T-helper 1 cell treated with Interleukin-12 subunit alpha and Interleukin-12 subunit beta and Interleukin-4 antibody, amounts not matched to agents 30 μg/mL and 1 μg/mL, for 36 hours (primary cell): Measurements from ENCODE around the gene PWWP2B.
"Not testable (repeated sequence)": the region's sequence is repeated elsewhere in the genome, so short reads cannot be mapped to it uniquely, and the experiment has no call there.

Experiments
- H3K27ac Mint-ChIP-seq: one replicate; pipeline ENCODE4 v1.8.0; 2021; ENCODE audit warnings: mild to moderate bottlenecking, mixed read lengths
- H3K27me3 Mint-ChIP-seq: one replicate; pipeline ENCODE4 v1.8.0; 2021; ENCODE audit warnings: low read depth, mixed read lengths
- H3K36me3 Mint-ChIP-seq: one replicate; pipeline ENCODE4 v1.8.0; 2021; ENCODE audit warnings: low read depth, mixed read lengths
- H3K4me1 Mint-ChIP-seq: one replicate; pipeline ENCODE4 v1.8.0; 2021; ENCODE audit warnings: low read depth, mixed read lengths
- H3K4me3 Mint-ChIP-seq: one replicate; pipeline ENCODE4 v1.8.0; 2021; ENCODE audit warnings: mild to moderate bottlenecking, moderate library complexity, mixed read lengths
- H3K9me3 Mint-ChIP-seq: one replicate; pipeline ENCODE4 v1.8.0; 2021; ENCODE audit warnings: mixed read lengths

The PWWP2B gene

DNA sequence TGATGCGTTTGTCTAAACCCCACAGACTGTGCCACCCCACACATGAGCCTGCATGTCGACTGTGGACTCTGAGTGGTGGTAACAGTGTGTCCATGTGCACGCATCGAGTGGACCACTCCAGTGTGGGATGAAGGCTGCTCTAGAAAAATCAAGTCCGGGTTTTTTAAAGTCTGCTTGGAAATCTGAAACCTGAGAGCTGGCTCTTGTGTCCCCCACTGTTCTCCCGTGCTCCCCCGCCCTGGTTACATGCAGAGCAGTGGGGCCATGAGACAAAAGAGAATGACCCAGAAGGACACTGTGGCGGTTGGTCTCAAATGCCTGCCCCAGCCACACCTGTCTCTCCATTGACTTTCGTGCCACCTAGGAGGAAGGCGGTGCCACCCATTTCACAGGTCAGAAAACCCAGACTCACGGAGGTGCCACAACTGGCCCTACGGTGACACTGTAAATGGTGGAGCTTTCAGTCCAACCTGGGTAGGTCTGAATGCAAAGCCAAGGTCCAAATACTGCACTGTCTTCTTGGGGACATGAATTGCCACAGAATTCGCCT lies 27.3 kb upstream of the PWWP2B start:
- H3K27me3 Mint-ChIP-seq, result peaks cover 12% of the 10 kb centered on the region
- peaks cover 3% of the 10 kb centered on the region for H3K4me1 Mint-ChIP-seq
- H3K9me3 Mint-ChIP-seq, result peaks cover 2% of the 10 kb centered on the region
- no peak overlapping the region for H3K27ac Mint-ChIP-seq
- no peak overlapping the region for H3K4me3 Mint-ChIP-seq
- H3K36me3 Mint-ChIP-seq, result no peaks in the 10 kb centered on the region

DNA sequence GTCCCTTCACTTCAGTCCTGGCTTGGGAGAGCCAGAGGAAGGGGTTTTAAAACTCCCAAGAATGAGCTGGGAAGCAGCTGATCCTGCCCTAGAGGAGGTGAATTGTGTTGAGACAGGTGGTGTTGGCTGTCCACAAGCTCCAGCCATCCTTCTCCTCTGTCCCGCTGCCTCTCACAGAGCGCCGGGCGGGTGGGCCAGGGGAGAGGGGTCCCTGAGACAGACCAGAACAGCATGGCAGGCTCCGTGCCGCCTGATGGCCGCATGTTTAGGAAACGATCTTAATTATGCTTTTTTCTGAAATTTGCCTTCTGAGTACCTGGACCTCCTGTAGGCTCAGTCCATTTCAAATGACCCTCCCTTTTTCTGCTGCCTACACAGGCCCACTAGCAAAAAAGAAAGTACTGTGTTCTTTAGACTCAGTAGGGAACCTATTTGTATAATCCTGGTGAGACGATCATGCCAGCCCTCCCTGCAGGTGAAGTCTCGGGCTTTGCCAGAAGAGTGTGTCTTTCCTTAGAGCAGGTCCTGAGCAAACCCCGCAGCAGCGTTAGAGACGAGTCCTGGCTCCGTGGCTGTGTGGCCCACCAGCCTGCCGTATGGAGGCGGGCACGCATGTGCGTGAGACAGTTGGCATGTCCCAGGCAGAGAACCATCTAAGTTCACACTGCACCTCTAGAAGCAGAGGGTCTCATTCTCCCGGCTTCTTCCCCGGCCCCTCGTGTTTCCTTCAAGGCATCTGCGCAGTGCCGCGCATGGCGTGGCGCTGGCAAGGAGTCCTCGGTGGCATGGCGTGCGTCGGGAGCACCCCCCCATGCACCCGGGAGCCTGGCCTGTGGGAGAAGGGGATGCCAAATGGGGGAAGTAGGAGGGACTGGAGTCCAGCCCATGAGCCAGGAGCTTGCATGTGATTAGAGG lies 26.3 kb upstream of the PWWP2B start:
- Mint-ChIP-seq H3K27ac (no peak overlapping the region), H3K4me3 (no peak overlapping the region), H3K4me1 (peaks cover 3% of the 10 kb centered on the region), H3K27me3 (peaks cover 12% of the 10 kb centered on the region), H3K9me3 (no peaks in the 10 kb centered on the region), H3K36me3 (no peaks in the 10 kb centered on the region)

DNA sequence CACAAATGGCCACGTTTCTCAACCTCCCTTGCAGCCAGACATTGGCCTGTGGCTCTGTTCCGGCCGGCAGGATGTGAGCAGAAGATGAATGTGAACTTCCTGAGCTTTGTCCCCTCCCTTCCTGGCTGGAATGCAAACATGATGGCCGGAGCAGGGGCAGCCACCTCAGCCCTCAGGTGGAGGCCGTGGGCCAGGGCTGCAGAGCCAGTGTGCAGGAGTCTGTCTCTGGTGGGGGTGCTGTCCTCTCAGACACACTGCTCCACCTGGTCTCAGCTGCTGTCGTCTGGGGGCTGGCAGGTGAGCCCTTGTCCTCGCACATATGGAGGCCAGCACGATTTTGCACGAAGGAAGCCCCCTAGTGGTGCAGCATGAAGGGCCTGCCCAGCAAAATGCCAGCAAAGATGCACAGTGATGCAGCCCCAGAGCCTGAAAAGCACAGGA lies 25.3 kb upstream of the PWWP2B start:
- peaks cover 12% of the 10 kb centered on the region for H3K27me3 Mint-ChIP-seq
- no peaks in the 10 kb centered on the region for H3K9me3 Mint-ChIP-seq
- H3K4me1 Mint-ChIP-seq, result peaks cover 3% of the 10 kb centered on the region
- no peaks in the 10 kb centered on the region for H3K36me3 Mint-ChIP-seq
- H3K4me3 Mint-ChIP-seq, result no peak overlapping the region
- H3K27ac Mint-ChIP-seq, result no peak overlapping the region

DNA sequence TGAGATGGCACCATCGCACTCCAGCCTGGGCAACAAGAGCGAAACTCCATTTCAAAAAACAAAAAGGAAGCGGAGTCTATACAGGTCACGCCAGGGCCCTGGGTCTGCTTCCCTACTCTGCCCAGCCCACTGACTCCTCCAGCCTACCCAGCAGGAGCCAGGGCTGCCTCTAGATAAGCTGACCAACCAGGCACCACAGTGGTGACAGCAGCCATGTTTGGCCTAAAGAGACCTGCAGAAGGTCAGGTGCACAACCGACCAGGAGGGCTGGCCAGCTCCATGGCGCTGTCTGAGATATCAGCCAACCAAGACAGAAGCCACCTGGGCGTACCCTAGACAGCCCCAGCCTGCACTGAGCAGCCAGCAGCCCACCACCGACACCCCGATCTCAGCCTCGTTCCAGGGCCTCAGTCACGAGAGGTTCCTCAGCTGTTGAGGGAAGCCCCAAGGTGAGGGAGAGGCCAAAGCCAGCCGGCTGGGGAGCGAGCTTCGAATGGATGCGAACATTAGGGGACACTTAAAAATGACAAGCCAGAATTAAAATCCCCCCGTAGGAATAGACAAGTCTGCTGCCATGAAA lies 24.4 kb upstream of the PWWP2B start:
- H3K4me1 Mint-ChIP-seq, result peaks cover 3% of the 10 kb centered on the region

DNA sequence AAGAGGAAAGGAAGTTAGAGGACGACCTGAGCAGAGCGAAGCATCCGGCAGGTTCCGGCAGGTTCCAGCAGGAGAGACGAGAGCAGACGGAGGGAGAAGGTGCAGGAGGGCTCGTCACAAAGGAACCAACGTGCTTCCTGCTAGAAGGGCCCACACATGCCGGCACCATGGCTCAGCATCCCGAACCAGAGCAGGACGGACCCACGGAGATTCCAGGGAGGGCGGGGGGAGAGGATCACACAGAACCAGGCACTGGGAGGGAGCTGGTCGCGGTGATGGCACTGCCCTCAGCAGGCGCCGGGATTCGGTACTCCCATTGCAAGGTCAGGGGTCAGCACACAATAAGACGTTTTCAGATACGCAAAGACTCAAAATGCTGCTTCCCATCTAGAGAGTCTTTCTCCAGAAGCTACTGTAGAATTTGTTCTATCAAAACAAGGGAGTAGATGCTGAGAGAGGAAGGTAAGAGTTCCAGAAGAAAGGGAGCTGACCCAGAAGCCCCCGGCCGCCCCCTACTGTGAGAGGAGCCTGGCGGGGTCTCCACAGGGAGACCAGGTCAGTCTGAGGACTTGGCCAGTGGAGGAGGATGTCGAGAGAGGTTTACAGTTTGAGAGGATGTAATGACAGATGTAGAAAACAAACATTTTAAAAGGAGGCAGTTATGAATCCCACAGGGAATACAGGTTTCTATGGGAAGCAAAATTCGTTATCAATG lies 23.6 kb upstream of the PWWP2B start:
- Mint-ChIP-seq H3K36me3 (no peaks in the 10 kb centered on the region), H3K27ac (no peak overlapping the region), H3K9me3 (no peaks in the 10 kb centered on the region), H3K27me3 (peaks cover 6% of the 10 kb centered on the region), H3K4me1 (peaks cover 3% of the 10 kb centered on the region), H3K4me3 (no peak overlapping the region)

More for the DNA sequence above, 24.4 kb upstream of the PWWP2B start:
- Mint-ChIP-seq H3K27ac (no peak overlapping the region), H3K9me3 (no peaks in the 10 kb centered on the region), H3K4me3 (no peak overlapping the region), H3K36me3 (no peaks in the 10 kb centered on the region), H3K27me3 (peaks cover 4% of the 10 kb centered on the region)

DNA sequence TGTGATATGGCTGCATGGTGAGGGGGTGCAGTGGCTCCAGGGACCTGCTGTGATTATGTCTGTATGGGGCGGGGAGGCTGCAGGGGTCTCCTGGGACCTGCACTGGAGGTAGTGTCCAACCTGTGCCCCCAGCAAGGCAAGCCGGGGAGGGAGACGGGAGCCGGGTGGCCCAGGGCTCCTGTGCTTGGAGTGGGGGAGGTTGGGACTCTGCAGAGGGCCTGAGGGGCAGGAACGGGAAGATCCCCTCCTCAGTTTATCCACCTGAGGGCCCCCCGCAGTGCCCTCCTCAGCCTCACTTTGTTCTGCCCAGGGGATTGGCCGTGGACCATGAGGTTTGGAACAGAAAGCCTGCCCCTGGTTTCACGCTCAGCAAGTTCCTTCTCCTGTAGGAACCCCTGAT lies 22.8 kb upstream of the PWWP2B start:
- Mint-ChIP-seq H3K36me3 (no peaks in the 10 kb centered on the region), H3K4me3 (no peak overlapping the region), H3K27me3 (peaks cover 3% of the 10 kb centered on the region), H3K27ac (no peak overlapping the region), H3K9me3 (no peaks in the 10 kb centered on the region), H3K4me1 (peaks cover 3% of the 10 kb centered on the region)

DNA sequence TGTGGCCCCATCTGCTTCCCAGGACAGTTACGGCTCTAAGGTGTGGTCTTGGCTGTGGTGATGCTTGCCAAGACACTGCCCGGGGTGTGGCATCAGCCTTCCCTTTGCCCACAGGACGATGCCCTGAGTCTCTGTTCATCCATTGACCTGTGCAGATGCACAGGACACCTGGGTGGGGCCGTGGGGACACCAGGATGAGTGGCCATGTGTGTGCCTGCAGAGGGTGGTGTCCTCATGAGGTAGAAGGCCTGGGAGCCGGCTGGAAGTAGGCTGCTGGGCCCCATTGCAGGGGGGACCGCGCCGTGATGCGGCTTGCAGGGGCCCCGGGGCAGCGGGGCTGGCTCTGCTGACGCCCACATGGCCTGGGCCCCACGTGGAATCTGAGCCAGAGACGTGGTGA lies 22.4 kb upstream of the PWWP2B start:
- Mint-ChIP-seq H3K4me1 (peaks cover 3% of the 10 kb centered on the region), H3K36me3 (no peaks in the 10 kb centered on the region), H3K27ac (no peak overlapping the region), H3K4me3 (no peak overlapping the region), H3K27me3 (peaks cover 3% of the 10 kb centered on the region), H3K9me3 (no peaks in the 10 kb centered on the region)

DNA sequence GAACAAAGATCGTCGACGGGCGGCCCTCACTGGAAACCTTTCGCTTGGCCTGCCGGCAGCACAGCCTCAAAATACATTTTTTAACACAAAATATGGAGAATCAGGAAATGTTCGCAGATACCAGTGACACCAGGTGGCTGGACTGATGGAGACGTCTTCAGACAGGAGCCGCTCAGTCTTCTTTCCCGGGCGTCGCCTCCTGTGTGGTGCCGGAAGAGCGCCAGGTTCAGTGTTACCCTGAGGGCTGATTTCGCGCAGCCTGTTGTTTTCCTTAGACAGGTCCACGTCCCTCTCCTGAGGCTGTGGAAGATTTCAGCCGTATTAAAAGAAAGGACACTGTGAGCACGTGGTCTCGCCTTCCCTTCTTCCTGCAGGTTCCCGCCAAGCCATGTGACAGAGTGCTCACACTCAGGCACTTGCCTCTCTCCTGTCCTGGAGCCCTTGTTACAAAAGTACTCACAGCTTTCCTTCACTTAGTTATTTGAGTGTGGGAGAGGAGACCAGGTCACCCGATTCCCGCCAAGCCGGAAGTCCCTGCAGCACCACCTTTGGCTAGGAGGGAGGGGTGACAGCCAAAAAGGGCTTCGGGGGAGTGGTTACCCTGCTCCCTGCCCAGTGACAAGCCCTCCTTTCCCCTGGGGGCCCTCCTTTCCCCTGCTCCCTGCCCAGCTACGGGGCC lies 21.7 kb upstream of the PWWP2B start:
- no peaks in the 10 kb centered on the region for H3K9me3 Mint-ChIP-seq

DNA sequence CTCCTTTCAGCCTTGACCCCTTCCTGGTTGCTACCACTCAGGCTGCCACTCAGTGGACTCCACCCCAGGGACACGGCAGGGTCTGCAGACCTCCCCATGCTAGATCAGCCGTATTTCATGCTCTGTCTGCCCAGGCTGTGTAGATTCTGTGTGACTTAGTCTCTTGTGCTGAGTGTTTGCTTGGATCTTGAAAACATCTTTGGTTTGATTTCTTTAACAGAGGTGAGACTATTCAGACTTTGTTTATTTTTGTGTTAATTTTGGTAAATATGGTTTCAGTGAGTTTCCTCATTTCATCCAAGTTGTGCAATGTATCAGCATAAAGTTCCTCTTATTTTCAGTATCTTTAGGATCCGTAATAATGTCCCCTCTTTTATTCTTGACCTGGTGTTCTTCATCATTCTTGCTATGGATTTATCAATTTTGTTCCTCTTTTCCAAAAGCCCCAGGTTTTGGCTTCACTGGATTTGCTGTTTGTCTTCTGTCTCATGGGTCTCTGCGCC lies 21.2 kb upstream of the PWWP2B start:
- Mint-ChIP-seq H3K27ac (no peak overlapping the region), H3K27me3 (peaks cover 3% of the 10 kb centered on the region), H3K36me3 (no peaks in the 10 kb centered on the region), H3K4me3 (no peak overlapping the region), H3K9me3 (no peaks in the 10 kb centered on the region), H3K4me1 (peaks cover 3% of the 10 kb centered on the region)

More for the DNA sequence above, 21.7 kb upstream of the PWWP2B start:
- H3K4me1 Mint-ChIP-seq, result peaks cover 3% of the 10 kb centered on the region
- H3K36me3 Mint-ChIP-seq, result no peaks in the 10 kb centered on the region
- peaks cover 3% of the 10 kb centered on the region for H3K27me3 Mint-ChIP-seq
- no peak overlapping the region for H3K27ac Mint-ChIP-seq
- H3K4me3 Mint-ChIP-seq, result no peak overlapping the region

DNA sequence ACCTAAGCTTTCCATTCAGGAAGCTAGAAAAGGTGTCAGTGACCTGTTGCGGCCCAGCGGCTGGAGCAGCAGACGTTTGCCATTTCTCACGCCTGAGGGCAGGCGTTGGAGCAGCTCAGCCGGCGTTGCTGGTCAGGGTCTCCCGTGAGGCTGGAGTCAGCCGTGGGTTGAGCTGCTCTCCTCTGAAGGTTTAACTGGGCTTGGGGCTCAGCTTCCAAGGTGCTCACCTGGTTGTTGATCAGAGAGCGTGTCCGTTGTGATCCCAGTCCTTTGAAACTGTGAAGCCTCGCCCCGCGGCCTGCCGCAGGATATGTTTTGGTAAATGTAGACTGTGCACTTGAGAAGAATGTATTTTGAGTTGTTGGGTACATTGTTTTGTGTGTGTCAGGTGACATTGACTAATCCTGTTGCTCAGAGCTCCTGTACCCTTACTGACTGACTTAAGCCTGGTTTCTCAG lies 20.6 kb upstream of the PWWP2B start:
- H3K36me3 Mint-ChIP-seq, result no peaks in the 10 kb centered on the region
- peaks cover 4% of the 10 kb centered on the region for H3K4me1 Mint-ChIP-seq
- H3K27ac Mint-ChIP-seq, result no peak overlapping the region
- H3K4me3 Mint-ChIP-seq, result no peak overlapping the region
- no peaks in the 10 kb centered on the region for H3K9me3 Mint-ChIP-seq
- peaks cover 3% of the 10 kb centered on the region for H3K27me3 Mint-ChIP-seq

DNA sequence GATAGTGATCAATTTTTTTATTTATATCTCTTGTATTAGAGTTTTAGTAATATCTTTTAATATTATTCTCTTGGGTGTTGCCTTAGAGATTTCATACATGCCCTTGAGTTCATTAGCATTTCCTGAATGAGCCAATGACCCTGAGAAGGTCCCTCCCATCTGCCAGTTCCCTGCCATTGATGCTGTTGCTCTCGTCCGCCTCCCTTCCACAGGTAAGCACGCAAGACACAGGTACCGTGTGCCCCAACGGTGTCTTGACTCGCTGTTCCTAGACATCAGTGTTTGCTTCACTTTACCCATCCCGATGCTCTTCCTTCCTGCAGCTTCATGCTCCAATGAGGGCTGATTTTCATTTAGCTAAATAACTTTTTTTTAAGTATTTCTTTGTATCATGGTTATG lies 19.7 kb upstream of the PWWP2B start:
- no peaks in the 10 kb centered on the region for H3K36me3 Mint-ChIP-seq
- H3K27me3 Mint-ChIP-seq, result peaks cover 3% of the 10 kb centered on the region
- H3K9me3 Mint-ChIP-seq, result no peaks in the 10 kb centered on the region
- H3K4me3 Mint-ChIP-seq, result no peak overlapping the region
- H3K27ac Mint-ChIP-seq, result no peak overlapping the region
- H3K4me1 Mint-ChIP-seq, result peaks cover 4% of the 10 kb centered on the region

DNA sequence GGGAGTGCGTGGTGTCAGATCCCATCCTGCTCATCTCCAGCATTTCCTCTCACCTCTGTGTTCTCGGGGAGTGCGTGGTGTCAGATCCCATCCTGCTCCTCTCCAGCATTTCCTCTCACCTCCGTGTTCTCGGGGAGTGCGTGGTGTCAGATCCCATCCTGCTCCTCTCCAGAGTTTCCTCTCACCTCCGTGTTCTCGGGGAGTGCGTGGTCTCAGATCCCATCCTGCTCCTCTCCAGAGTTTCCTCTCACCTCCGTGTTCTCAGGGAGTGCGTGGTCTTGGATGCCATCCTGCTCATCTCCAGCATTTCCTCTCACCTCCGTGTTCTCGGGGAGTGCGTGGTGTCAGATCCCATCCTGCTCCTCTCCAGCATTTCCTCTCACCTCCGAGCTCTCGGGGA lies 18.0 kb upstream of the PWWP2B start:
- not testable (repeated sequence) for H3K36me3 Mint-ChIP-seq, H3K4me3 Mint-ChIP-seq, H3K27ac Mint-ChIP-seq, H3K4me1 Mint-ChIP-seq, H3K27me3 Mint-ChIP-seq, H3K9me3 Mint-ChIP-seq

DNA sequence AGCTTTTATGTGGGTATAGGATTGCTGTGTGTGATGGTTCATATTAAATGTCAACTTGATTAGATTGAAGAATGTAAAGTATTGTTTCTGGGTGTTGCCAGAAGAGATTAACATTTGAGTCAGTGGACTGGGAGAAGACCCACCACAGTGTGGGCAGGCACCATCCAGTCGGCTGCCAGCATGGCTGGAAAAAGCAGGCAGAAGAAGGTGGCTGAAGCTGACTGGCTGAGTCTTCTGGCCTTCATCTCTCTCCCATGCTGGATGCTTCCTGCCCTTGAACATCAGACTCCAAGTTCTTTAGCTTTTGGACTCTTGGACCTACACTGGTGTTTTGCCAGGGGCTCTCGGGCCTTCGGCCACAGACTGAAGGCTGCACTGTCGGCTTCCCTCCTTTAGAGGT lies 16.0 kb upstream of the PWWP2B start:
- H3K27ac Mint-ChIP-seq, H3K4me3 Mint-ChIP-seq, H3K27me3 Mint-ChIP-seq, H3K4me1 Mint-ChIP-seq, H3K36me3 Mint-ChIP-seq, H3K9me3 Mint-ChIP-seq: not testable (repeated sequence)

DNA sequence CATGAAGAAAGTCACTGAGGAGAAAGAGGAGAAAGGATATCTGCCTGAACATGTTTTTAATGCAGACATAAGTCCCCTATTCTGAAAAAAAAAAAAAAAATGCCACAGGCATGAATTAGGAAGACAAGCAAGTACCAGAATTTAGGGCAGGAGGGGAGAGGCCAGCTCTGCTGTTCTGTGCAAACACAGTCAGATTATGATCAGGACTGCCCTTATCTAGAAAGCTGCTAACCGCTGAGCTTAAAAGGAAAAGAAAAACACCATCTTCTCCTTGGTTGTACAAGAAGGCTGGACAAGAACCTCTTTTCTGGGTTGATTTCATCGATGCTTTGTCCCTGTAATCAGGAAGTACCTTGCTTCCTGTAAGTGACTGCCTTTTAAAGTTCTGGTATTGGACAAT lies 15.3 kb upstream of the PWWP2B start:
- Mint-ChIP-seq H3K4me3 (no peak overlapping the region), H3K36me3 (no peaks in the 10 kb centered on the region), H3K27ac (no peak overlapping the region), H3K9me3 (no peaks in the 10 kb centered on the region), H3K4me1 (peaks cover 4% of the 10 kb centered on the region), H3K27me3 (peaks cover 3% of the 10 kb centered on the region)
